Endothelial cell of umbilical vein (primary cell): ENCODE measurements around the gene RYR3. TPM values are rescaled to one million over a fixed set of nuclear protein-coding genes. Genes with fewer than 3 reads are reported as not detected.

ENCODE experiments used
- BruUV-seq: library from RNA; stranded (reverse); fragments of 400-500 nt; replicated peaks from 2 replicates; lab custom pipeline; 2021; lab: Mats Ljungman, UMichigan
- CTCF ChIA-PET: fragments of 300-600, 350-600 bp; sonication (Branson Sonifier 250); formaldehyde crosslinking; loops from one replicate; lab custom pipeline; 2021; ENCODE audit warnings: antibody characterized with exemption, inconsistent platforms; lab: Charles Lee
- POLR2A ChIA-PET: fragments of 300-600, 350-600 bp; sonication (Branson Sonifier 250); formaldehyde crosslinking; loops from one replicate; lab custom pipeline; 2021; ENCODE audit warnings: antibody characterized with exemption, inconsistent platforms; lab: Charles Lee
- DNase-seq: peaks from one replicate; pipeline ENCODE4 v3.0.0-alpha.2; 2011; ENCODE audit warnings: low read depth, low spot score
- FAIRE-seq: peaks from 2 replicates; lab custom pipeline; 2011; peaks lifted over from hg19 to GRCh38; lab: Jason Lieb, UNC
- H2AFZ ChIP-seq: 2 replicates; pipeline ENCODE4 v1.6.0; 2012; ENCODE audit warnings: low read depth, low read length, control low read depth, inconsistent platforms
- H3K27ac ChIP-seq: 2 replicates; pipeline ENCODE4 v1.5.1; 2011; ENCODE audit warnings: low read depth, mild to moderate bottlenecking, control low read depth, low read length, moderate library complexity; ENCODE audit not compliant: insufficient read depth
- H3K27me3 ChIP-seq, 2 experiments: 2 replicates each; pipeline versions ENCODE4 v1.6.0 to v1.6.1; 2011; ENCODE audit warnings: low read length in 2 of 2, mixed read lengths in 1 of 2; ENCODE audit not compliant: control insufficient read depth in 2 of 2, insufficient read depth in 2 of 2
- H3K36me3 ChIP-seq, 2 experiments: 2 replicates in 1 of 2; 3 replicates in 1 of 2; pipeline ENCODE4 v1.5.1; 2011; ENCODE audit warnings: low read length in 2 of 2, mild to moderate bottlenecking in 1 of 2, moderate library complexity in 1 of 2; ENCODE audit not compliant: control insufficient read depth in 2 of 2, insufficient read depth in 2 of 2; ENCODE audit errors: extremely low read depth in 1 of 2
- H3K4me1 ChIP-seq: 3 replicates; pipeline ENCODE4 v1.5.1; 2011; ENCODE audit warnings: mild to moderate bottlenecking, low read length; ENCODE audit not compliant: control insufficient read depth, insufficient read depth; ENCODE audit errors: extremely low read depth
- H3K4me2 ChIP-seq: 2 replicates; pipeline ENCODE4 v1.6.1; 2011; ENCODE audit warnings: low read length, control low read depth, mixed read lengths; ENCODE audit not compliant: insufficient read depth
- H3K4me3 ChIP-seq, 3 experiments: fragments of 200-600 bp in 1 of 3; sonication (generic), shearing (Covaris generic) in 1 of 3; replicated peaks in 1 of 3; 2 replicates each; pipeline ENCODE4 v1.5.1; 2011 to 2016; ENCODE audit warnings: control low read depth in 3 of 3, low read length in 3 of 3, mild to moderate bottlenecking in 2 of 3, inconsistent platforms in 1 of 3, low read depth in 1 of 3, moderate library complexity in 1 of 3; ENCODE audit not compliant: insufficient read depth in 1 of 3
- H3K79me2 ChIP-seq: 2 replicates; pipeline ENCODE4 v1.6.0; 2012; ENCODE audit warnings: low read length, inconsistent platforms; ENCODE audit not compliant: control insufficient read depth, insufficient read depth
- H3K9ac ChIP-seq: replicated peaks from 2 replicates; pipeline ENCODE3; 2011; ENCODE audit warnings: low read length, control low read depth; ENCODE audit not compliant: insufficient read depth; ENCODE audit errors: extremely low read depth
- H3K9me1 ChIP-seq: replicated peaks from 3 replicates; pipeline ENCODE4 v1.6.0; 2011; ENCODE audit warnings: mild to moderate bottlenecking, low read length; ENCODE audit not compliant: control insufficient read depth, insufficient read depth; ENCODE audit errors: extremely low read depth
- H3K9me3 ChIP-seq: replicated peaks from 2 replicates; pipeline ENCODE4 v1.5.1; 2012; ENCODE audit warnings: low read length, inconsistent platforms; ENCODE audit not compliant: control insufficient read depth, insufficient read depth
- H4K20me1 ChIP-seq: replicated peaks from 2 replicates; pipeline ENCODE3; 2011; ENCODE audit warnings: mild to moderate bottlenecking, low read length; ENCODE audit not compliant: control insufficient read depth, insufficient read depth; ENCODE audit errors: extremely low read depth
- EZH2 ChIP-seq: IDR thresholded peaks from 2 replicates; pipeline ENCODE4 v1.6.1; 2012; ENCODE audit warnings: borderline replicate concordance, low read depth, mild to moderate bottlenecking, moderate library complexity, low read length, inconsistent platforms; ENCODE audit not compliant: severe bottlenecking
- FOS ChIP-seq: IDR thresholded peaks from 2 replicates; pipeline ENCODE4 v1.6.1; 2011; ENCODE audit warnings: mild to moderate bottlenecking, low read length, moderate library complexity, borderline replicate concordance; ENCODE audit not compliant: insufficient read depth
- GATA2 ChIP-seq: IDR thresholded peaks from 2 replicates; pipeline ENCODE4 v1.7.0; 2011; ENCODE audit warnings: low read depth, mild to moderate bottlenecking, moderate library complexity, mixed read lengths, low read length; ENCODE audit not compliant: insufficient read length, insufficient read depth
- MYC ChIP-seq: IDR thresholded peaks from one replicate; pipeline ENCODE4 v1.6.1; 2011; ENCODE audit warnings: mild to moderate bottlenecking, low read depth, low read length
- POLR2A ChIP-seq: IDR thresholded peaks from 2 replicates; pipeline ENCODE4 v1.6.1; 2012; ENCODE audit warnings: low read depth, mild to moderate bottlenecking, control low read depth, low read length
- POLR2AphosphoS5 ChIP-seq: IDR thresholded peaks from 2 replicates; pipeline ENCODE4 v1.6.1; 2012; ENCODE audit warnings: low read depth, mild to moderate bottlenecking, control low read depth, low read length, moderate library complexity; ENCODE audit not compliant: insufficient read depth
- dilution Hi-C: fragments of 300-500 bp; cut with MboI; formaldehyde crosslinking; loops from one replicate; pipeline ENCODE4 v1.15.0; 2019; ENCODE audit warnings: low sequenced_read_pairs; ENCODE audit not compliant: extremely low pct_ligation_motif_present
- intact Hi-C: fragments of 100-400 bp; cut with micrococcal nuclease; formaldehyde crosslinking; loops from one replicate; pipeline ENCODE4 v1.10.0; 2022
- polyA plus RNA-seq, 4 experiments: library from polyadenylated mRNA; depleted of rRNA in 3 of 4; stranded (reverse) in 3 of 4; unstranded in 1 of 4; fragments of >200 nt; gene quantifications; 2 replicates each; pipeline versions ENCODE4 v1.2.1 to v1.2.3, GENCODE V29; 2011 to 2012; ENCODE audit warnings: missing spikeins in 1 of 4
- total RNA-seq: library from RNA; stranded (reverse); gene quantifications from 2 replicates; pipeline ENCODE4 v1.2.3, GENCODE V29; 2021
- TF ChIP-seq, protein P1 (sequence below), 2 donors: IDR thresholded peaks; 1 replicate in 1 of 2; 2 replicates in 1 of 2; pipeline ENCODE4 v1.5.1; 2011; ENCODE audit warnings: low read length in 2 of 2, mild to moderate bottlenecking in 2 of 2, moderate library complexity in 2 of 2, control low read depth in 1 of 2, inconsistent platforms in 1 of 2, low read depth in 1 of 2; ENCODE audit not compliant: insufficient read depth in 1 of 2; ENCODE audit errors: extremely low read depth in 1 of 2
- TF ChIP-seq, protein P2 (sequence below): IDR thresholded peaks from 2 replicates; pipeline ENCODE4 v1.6.1; 2011; ENCODE audit not compliant: insufficient read depth, insufficient read length

Gene RYR3
- total and polyA plus RNA-seq, 2 donors (not counting 3 experiments of a cell fraction or from before 2014, with no cell fraction given), result not detected

DNA sequence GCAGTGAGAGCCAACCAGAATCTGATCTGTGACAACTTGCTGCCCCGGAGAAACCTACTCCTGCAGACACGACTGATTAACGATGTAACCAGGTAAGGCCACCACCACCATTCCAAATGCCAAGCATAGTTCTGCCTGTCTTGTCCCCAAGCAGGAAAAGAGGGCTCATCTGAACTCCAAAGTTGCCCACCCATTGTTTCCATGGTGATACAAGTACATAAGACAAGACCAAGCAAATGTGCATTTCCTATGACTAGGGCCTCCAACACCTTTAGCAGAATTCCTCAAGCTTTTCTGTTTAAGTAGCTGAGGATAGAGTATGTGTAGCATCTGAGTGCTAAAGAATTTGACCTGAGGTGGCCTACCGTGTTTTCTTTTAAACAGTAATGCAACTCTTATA lies 290.7 kb downstream of the RYR3 start:
- DNase-seq (no peak), FAIRE-seq (no peak)
- no peak overlapping the region for H3K4me2 ChIP-seq
- no peak overlapping the region for H3K9ac ChIP-seq
- H3K79me2 ChIP-seq, result no peaks in the 10 kb centered on the region
- CTCF ChIA-PET, result no interaction called here
- no peak overlapping the region for H3K4me3 ChIP-seq
- no peaks in the 10 kb centered on the region for H3K27me3 ChIP-seq
- POLR2A ChIA-PET, result no interaction called here
- H3K27ac ChIP-seq, result no peak overlapping the region
- H4K20me1 ChIP-seq, result no peaks in the 10 kb centered on the region
- intact Hi-C loops, result no loop called here
- no peaks in the 10 kb centered on the region for H3K9me3 ChIP-seq
- H2AFZ ChIP-seq, result no peak overlapping the region
- no peaks in the 10 kb centered on the region for H3K4me1 ChIP-seq
- TF ChIP-seq POLR2AphosphoS5 (no peak), GATA2 (no peak), POLR2A (no peak), FOS (no peak), MYC (no peak)
- TF ChIP-seq, protein P1, sequence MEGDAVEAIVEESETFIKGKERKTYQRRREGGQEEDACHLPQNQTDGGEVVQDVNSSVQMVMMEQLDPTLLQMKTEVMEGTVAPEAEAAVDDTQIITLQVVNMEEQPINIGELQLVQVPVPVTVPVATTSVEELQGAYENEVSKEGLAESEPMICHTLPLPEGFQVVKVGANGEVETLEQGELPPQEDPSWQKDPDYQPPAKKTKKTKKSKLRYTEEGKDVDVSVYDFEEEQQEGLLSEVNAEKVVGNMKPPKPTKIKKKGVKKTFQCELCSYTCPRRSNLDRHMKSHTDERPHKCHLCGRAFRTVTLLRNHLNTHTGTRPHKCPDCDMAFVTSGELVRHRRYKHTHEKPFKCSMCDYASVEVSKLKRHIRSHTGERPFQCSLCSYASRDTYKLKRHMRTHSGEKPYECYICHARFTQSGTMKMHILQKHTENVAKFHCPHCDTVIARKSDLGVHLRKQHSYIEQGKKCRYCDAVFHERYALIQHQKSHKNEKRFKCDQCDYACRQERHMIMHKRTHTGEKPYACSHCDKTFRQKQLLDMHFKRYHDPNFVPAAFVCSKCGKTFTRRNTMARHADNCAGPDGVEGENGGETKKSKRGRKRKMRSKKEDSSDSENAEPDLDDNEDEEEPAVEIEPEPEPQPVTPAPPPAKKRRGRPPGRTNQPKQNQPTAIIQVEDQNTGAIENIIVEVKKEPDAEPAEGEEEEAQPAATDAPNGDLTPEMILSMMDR (IDR thresholded peaks at IDR 0.05; ENCODE audit: extremely low read depth in 1 of 2, insufficient read depth in 1 of 2, low read depth in 1 of 2, low read length in 2 of 2), result no peak
- no peaks in the 10 kb centered on the region for H3K9me1 ChIP-seq
- H3K36me3 ChIP-seq, result no peaks in the 10 kb centered on the region
- BruUV-seq, result no TSS peak
- dilution Hi-C loops, result no loop called here

DNA sequence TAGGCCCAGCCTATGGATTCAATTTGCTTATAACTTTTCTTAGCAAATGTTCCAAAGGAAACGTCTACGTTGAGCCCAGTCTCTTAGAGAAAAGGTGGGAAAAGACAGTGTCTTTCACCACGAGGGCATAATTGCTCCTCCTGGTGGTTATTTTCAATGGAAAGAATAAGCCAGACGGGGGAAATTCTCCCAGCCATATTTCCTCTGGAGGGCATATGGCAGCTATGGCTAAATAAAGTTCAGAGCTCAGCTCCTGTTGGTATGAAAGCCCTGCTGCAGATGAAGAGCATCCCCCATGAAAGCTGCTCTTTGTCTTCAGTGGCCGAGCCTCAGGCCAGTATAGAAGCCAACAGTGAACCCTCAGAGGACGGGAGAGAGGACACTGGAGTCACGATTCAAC lies 297.9 kb downstream of the RYR3 start:
- dilution Hi-C loops, result no loop called here
- H3K4me3 ChIP-seq, result no peak overlapping the region
- ChIA-PET POLR2A (no interaction called here), CTCF (interaction anchor here (0.8 to 2.1 kb wide), 5 partner anchors 92 to 530 kb away, joined by 3 to 10 read pairs (median 4); no protein-coding TSS in a partner anchor)
- no peak overlapping the region for H3K9ac ChIP-seq
- no peak overlapping the region for H2AFZ ChIP-seq
- FAIRE-seq, result no peak
- TF ChIP-seq FOS (no peak), MYC (no peak), POLR2AphosphoS5 (no peak), POLR2A (no peak), EZH2 (no peak)
- TF ChIP-seq, protein P2, sequence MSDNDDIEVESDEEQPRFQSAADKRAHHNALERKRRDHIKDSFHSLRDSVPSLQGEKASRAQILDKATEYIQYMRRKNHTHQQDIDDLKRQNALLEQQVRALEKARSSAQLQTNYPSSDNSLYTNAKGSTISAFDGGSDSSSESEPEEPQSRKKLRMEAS, result no peak
- TF ChIP-seq, protein P1 (IDR thresholded peaks at IDR 0.05; ENCODE audit: extremely low read depth in 1 of 2, insufficient read depth in 1 of 2, low read depth in 1 of 2, low read length in 2 of 2), result no peak
- H3K27me3 ChIP-seq, result no peaks in the 10 kb centered on the region
- DNase-seq, result no peak
- no peaks in the 10 kb centered on the region for H3K9me3 ChIP-seq
- BruUV-seq, result no TSS peak
- H3K9me1 ChIP-seq, result no peaks in the 10 kb centered on the region
- H3K36me3 ChIP-seq, result no peaks in the 10 kb centered on the region
- no peaks in the 10 kb centered on the region for H3K4me1 ChIP-seq
- no peak overlapping the region for H3K27ac ChIP-seq
- H4K20me1 ChIP-seq, result no peaks in the 10 kb centered on the region
- intact Hi-C loops, result no loop called here
- no peak overlapping the region for H3K4me2 ChIP-seq
- no peaks in the 10 kb centered on the region for H3K79me2 ChIP-seq
